Smooth muscle cell (in vitro differentiated cells): ENCODE results near the gene AZU1. TPM values are rescaled to one million over a fixed set of nuclear protein-coding genes. Genes with fewer than 3 reads are reported as not detected.

Experiments used
- DNase-seq: peaks from one replicate; lab custom pipeline; 2025; ENCODE audit not compliant: unreplicated experiment; lab: John Stamatoyannopoulos, UW
- H2AFZ ChIP-seq: fragments of 200-600 bp; sonication (generic); 2 replicates; pipeline ENCODE4 v1.6.0; 2016; ENCODE audit warnings: antibody characterized with exemption, low read depth, mild to moderate bottlenecking
- H3F3A ChIP-seq: fragments of 200-600 bp; sonication (generic); 2 replicates; pipeline ENCODE4 v1.6.0; 2017; ENCODE audit warnings: antibody characterized with exemption, low read depth
- H3K27ac ChIP-seq: fragments of 200-600 bp; sonication (generic); 2 replicates; pipeline ENCODE4 v1.5.1; 2016; ENCODE audit warnings: low read depth, mild to moderate bottlenecking
- H3K27me3 ChIP-seq: fragments of 200-600 bp; sonication (generic); 2 replicates; pipeline ENCODE4 v1.6.1; 2016; ENCODE audit warnings: low read depth, mild to moderate bottlenecking
- H3K36me3 ChIP-seq: fragments of 200-600 bp; sonication (generic); 2 replicates; pipeline ENCODE4 v1.5.1; 2016; ENCODE audit warnings: low read depth
- H3K4me1 ChIP-seq: fragments of 200-600 bp; sonication (generic); 2 replicates; pipeline ENCODE4 v1.5.1; 2016; ENCODE audit warnings: low read depth
- H3K4me2 ChIP-seq: fragments of 200-600 bp; sonication (generic); 2 replicates; pipeline ENCODE4 v1.6.0; 2016; ENCODE audit warnings: mild to moderate bottlenecking
- H3K4me3 ChIP-seq: fragments of 200-600 bp; sonication (generic); 2 replicates; pipeline ENCODE4 v1.5.1; 2016; ENCODE audit warnings: mild to moderate bottlenecking
- H3K79me2 ChIP-seq: fragments of 200-600 bp; sonication (generic); 2 replicates; pipeline ENCODE4 v1.6.0; 2016; ENCODE audit warnings: low read depth, mild to moderate bottlenecking
- H3K9ac ChIP-seq: fragments of 200-600 bp; sonication (generic); 2 replicates; pipeline ENCODE4 v1.6.0; 2016; ENCODE audit warnings: low read depth
- H3K9me3 ChIP-seq: fragments of 200-600 bp; sonication (generic); replicated peaks from 2 replicates; pipeline ENCODE4 v1.5.1; 2016; ENCODE audit warnings: low read depth
- H4K20me1 ChIP-seq: fragments of 200-600 bp; sonication (generic); 2 replicates; pipeline ENCODE4 v1.6.0; 2016; ENCODE audit warnings: low read depth
- CTCF ChIP-seq: fragments of 200-600 bp; sonication (generic); IDR thresholded peaks from 2 replicates; pipeline ENCODE4 v1.5.1; 2017; ENCODE audit warnings: borderline replicate concordance, mild to moderate bottlenecking, antibody characterized with exemption; ENCODE audit not compliant: insufficient read depth, poor library complexity, severe bottlenecking
- WGBS: methylation state at CpG from one replicate; pipeline ENCODE4 v1.1.7; 2016; ENCODE audit warnings: low lambda C conversion rate; 5-methylcytosine and 5-hydroxymethylcytosine counted together
- polyA plus RNA-seq: library from polyadenylated mRNA; unstranded; fragments of >200 nt; fragmentation: Nextera tagmentation; extraction: Ambion mirVana; gene quantifications from 2 replicates; pipeline ENCODE4 v1.2.1, GENCODE V29; 2016
- total RNA-seq: library from RNA; depleted of rRNA; stranded (reverse); fragments of >200 nt; gene quantifications from 2 replicates; pipeline ENCODE4 v1.2.3, GENCODE V29; 2014

Gene AZU1
- total and polyA plus RNA-seq, 2 experiments from 2014 or later = 0.32 to 8.0 TPM

GRCh38 chr19:792306-792885 lies 35.2 kb upstream of the AZU1 start:
- H3K9me3 ChIP-seq = no peaks in the 10 kb centered on the region
- H2AFZ ChIP-seq = no peak overlapping the region
- no peak overlapping the region for H3K4me2 ChIP-seq
- H3K9ac ChIP-seq = no peak overlapping the region
- TF ChIP-seq CTCF = no peak
- no peaks in the 10 kb centered on the region for H3K27me3 ChIP-seq
- WGBS = 77% methylated on average over 16 of the region's 16 CpGs
- H3K27ac ChIP-seq = no peak overlapping the region
- DNase-seq = no peak
- H3F3A ChIP-seq = no peaks in the 10 kb centered on the region
- no peaks in the 10 kb centered on the region for H3K36me3 ChIP-seq
- no peaks in the 10 kb centered on the region for H4K20me1 ChIP-seq
- H3K4me1 ChIP-seq = peaks cover 18% of the 10 kb centered on the region
- H3K4me3 ChIP-seq = no peak overlapping the region
- H3K79me2 ChIP-seq = no peaks in the 10 kb centered on the region

GRCh38 chr19:793806-794205 lies 33.8 kb upstream of the AZU1 start:
- Histone ChIP-seq H3K4me1 (peaks cover 14% of the 10 kb centered on the region), H3F3A (peaks cover under 1% of the 10 kb centered on the region), H3K9ac (no peak overlapping the region), H3K4me3 (no peak overlapping the region), H3K4me2 (no peak overlapping the region), H2AFZ (no peak overlapping the region), H3K27ac (no peak overlapping the region), H3K36me3 (no peaks in the 10 kb centered on the region), H3K9me3 (no peaks in the 10 kb centered on the region), H3K27me3 (no peaks in the 10 kb centered on the region), H4K20me1 (peaks cover 10% of the 10 kb centered on the region), H3K79me2 (peaks cover 10% of the 10 kb centered on the region)
- 96% methylated on average over 12 of the region's 12 CpGs for WGBS
- DNase-seq = no peak
- TF ChIP-seq CTCF = no peak

- Histone ChIP-seq H2AFZ (no peak overlapping the region), H3K9ac (no peak overlapping the region), H3K4me2 (no peak overlapping the region), H3K79me2 (peaks cover 24% of the 10 kb centered on the region), H3K27ac (no peak overlapping the region), H3K4me3 (no peak overlapping the region), H4K20me1 (peaks cover 23% of the 10 kb centered on the region), H3K4me1 (peaks cover 14% of the 10 kb centered on the region), H3F3A (peaks cover 4% of the 10 kb centered on the region), H3K36me3 (no peaks in the 10 kb centered on the region), H3K9me3 (no peaks in the 10 kb centered on the region), H3K27me3 (no peaks in the 10 kb centered on the region)
- whole genome bisulfite sequencing = 97% methylated on average over 24 of the region's 28 CpGs
- no peak for DNase-seq
- TF ChIP-seq CTCF = no peak
Observed at GRCh38 chr19:795073-795611, 32.5 kb upstream of the AZU1 start.
